ENCODE results near the gene BDNF. TPM values are rescaled to one million over a fixed set of nuclear protein-coding genes. Genes with fewer than 3 reads are reported as not detected.

Gene BDNF
- total RNA-seq, 1 experiment from 2014 or later: 8.3 TPM

DNA sequence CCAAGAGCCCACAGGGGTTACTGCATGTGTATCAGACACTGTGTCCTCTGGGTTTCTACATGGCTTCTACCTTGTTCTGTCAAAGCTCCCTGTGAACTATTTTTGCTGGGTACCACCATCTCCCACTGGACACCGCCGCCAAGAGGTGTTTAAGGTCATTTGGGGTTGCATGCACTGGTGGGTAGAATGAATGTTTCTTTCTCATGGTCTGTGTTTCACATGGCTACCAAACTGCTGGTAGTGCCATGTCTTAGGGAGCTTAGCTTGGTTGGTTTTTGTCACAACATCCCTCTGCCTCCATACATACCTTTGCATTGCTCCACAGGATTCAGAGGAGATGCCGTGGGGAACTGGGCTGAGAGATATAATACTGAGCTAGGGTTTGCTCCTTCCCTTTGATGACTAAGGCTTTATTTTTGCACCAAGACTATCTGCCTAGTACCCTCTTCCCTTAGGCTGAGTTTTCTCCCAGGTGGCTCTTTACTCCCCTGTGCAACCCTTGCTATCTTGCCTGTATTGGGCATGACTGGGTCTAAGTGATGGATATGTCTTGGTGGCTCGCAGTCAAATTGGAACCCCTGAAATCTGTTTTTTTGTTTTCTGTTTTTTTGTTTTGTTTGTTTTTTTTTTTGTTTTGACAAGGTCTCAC, 73.2 kb downstream of the BDNF start:
- intact Hi-C loops (cut with micrococcal nuclease; ENCODE audit: unreplicated experiment): no loop called here
- no peak for DNase-seq
- H3K9me3 Mint-ChIP-seq (ENCODE audit: low read depth, unreplicated experiment): no peaks in the 10 kb centered on the region
- H3K4me3 Mint-ChIP-seq (ENCODE audit: low read depth, unreplicated experiment): no peak overlapping the region
- TF ChIP-seq, protein P1, sequence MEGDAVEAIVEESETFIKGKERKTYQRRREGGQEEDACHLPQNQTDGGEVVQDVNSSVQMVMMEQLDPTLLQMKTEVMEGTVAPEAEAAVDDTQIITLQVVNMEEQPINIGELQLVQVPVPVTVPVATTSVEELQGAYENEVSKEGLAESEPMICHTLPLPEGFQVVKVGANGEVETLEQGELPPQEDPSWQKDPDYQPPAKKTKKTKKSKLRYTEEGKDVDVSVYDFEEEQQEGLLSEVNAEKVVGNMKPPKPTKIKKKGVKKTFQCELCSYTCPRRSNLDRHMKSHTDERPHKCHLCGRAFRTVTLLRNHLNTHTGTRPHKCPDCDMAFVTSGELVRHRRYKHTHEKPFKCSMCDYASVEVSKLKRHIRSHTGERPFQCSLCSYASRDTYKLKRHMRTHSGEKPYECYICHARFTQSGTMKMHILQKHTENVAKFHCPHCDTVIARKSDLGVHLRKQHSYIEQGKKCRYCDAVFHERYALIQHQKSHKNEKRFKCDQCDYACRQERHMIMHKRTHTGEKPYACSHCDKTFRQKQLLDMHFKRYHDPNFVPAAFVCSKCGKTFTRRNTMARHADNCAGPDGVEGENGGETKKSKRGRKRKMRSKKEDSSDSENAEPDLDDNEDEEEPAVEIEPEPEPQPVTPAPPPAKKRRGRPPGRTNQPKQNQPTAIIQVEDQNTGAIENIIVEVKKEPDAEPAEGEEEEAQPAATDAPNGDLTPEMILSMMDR (IDR thresholded peaks at IDR 0.05; ENCODE audit: unreplicated experiment): no peak
- H3K36me3 Mint-ChIP-seq (ENCODE audit: insufficient read depth, unreplicated experiment): no peaks in the 10 kb centered on the region
- no TSS peak for BruUV-seq (replicated peaks)
- peaks cover 56% of the 10 kb centered on the region for H3K27me3 Mint-ChIP-seq (ENCODE audit: unreplicated experiment)
- H3K4me1 Mint-ChIP-seq (ENCODE audit: low read depth, unreplicated experiment): no peaks in the 10 kb centered on the region
- no peak overlapping the region for H3K27ac Mint-ChIP-seq (ENCODE audit: unreplicated experiment)
- CTCF ChIA-PET: no interaction called here

DNA sequence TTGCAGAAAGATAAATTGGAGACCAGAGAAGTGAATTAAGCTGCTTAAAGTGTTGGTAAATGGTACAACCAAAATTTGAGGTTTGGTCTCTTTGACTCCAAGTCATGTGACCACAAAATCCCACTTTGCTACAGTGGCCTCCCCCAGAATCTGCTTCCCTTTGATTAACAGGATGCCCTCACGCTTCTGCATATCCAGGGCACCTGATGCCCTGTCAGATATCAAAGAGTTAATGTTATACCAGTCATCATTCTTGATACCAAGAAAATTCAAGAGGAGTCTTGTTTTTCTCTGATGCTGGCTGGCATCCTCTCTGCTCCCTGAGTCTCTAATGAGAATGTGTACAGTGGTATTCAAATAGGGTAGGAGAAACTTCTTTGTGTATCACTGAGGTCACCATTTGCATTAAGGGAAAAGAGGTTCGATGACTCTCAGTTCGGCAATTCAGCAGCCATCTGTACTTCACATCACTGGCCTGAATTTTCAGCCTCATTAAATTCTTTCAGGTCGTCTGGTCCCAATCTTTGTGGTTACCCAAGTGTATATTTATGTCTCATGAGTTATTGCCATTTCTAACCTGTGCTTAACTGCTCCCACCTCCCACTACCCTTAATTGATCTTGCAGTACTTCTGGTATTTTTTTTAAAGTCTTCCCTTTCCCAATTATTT, 73.9 kb downstream of the BDNF start:
- H3K9me3 Mint-ChIP-seq (ENCODE audit: low read depth, unreplicated experiment): no peaks in the 10 kb centered on the region
- no TSS peak for BruUV-seq (replicated peaks)
- peaks cover 50% of the 10 kb centered on the region for H3K27me3 Mint-ChIP-seq (ENCODE audit: unreplicated experiment)
- H3K36me3 Mint-ChIP-seq (ENCODE audit: insufficient read depth, unreplicated experiment): no peaks in the 10 kb centered on the region
- CTCF ChIA-PET: no interaction called here
- DNase-seq: no peak
- intact Hi-C loops (cut with micrococcal nuclease; ENCODE audit: unreplicated experiment): no loop called here
- TF ChIP-seq, protein P1 (IDR thresholded peaks at IDR 0.05; ENCODE audit: unreplicated experiment): no peak
- no peak overlapping the region for H3K4me3 Mint-ChIP-seq (ENCODE audit: low read depth, unreplicated experiment)
- H3K4me1 Mint-ChIP-seq (ENCODE audit: low read depth, unreplicated experiment): no peaks in the 10 kb centered on the region
- no peak overlapping the region for H3K27ac Mint-ChIP-seq (ENCODE audit: unreplicated experiment)

DNA sequence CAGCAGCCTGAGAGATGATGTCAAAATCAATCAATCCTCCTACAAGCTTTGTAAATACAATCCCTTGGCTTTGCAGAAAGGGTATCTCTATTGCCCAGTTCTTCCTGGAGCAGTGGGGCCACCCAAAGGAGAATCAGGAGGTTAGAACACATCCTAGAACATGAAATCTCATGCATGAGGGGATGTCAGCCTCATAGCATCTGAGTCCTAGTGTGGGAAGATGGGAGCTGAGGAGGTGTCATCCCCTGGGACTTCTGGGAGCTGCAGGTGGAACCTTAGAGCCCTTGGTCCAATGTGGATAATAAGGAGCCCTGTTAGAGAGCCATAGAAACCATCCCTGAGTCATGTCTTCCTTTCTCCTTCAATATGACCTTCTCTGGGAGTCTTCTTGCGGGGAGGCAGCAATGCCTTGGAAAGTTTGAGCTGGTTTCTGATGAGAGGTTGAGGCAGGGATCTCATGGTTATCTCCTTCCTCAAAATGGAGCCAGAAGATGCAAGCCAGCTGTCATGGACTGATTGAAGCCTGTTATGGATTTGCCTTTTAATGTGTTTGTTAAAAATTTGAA, 74.8 kb downstream of the BDNF start:
- Mint-ChIP-seq H3K27ac (ENCODE audit: unreplicated experiment) (no peak overlapping the region), H3K36me3 (ENCODE audit: insufficient read depth, unreplicated experiment) (no peaks in the 10 kb centered on the region), H3K4me3 (ENCODE audit: low read depth, unreplicated experiment) (no peak overlapping the region), H3K27me3 (ENCODE audit: unreplicated experiment) (peaks cover 44% of the 10 kb centered on the region), H3K4me1 (ENCODE audit: low read depth, unreplicated experiment) (no peaks in the 10 kb centered on the region), H3K9me3 (ENCODE audit: low read depth, unreplicated experiment) (no peaks in the 10 kb centered on the region)
- TF ChIP-seq, protein P1 (IDR thresholded peaks at IDR 0.05; ENCODE audit: unreplicated experiment): no peak
- no peak for DNase-seq
- no TSS peak for BruUV-seq (replicated peaks)
- intact Hi-C loops (cut with micrococcal nuclease; ENCODE audit: unreplicated experiment): no loop called here
- CTCF ChIA-PET: no interaction called here

DNA sequence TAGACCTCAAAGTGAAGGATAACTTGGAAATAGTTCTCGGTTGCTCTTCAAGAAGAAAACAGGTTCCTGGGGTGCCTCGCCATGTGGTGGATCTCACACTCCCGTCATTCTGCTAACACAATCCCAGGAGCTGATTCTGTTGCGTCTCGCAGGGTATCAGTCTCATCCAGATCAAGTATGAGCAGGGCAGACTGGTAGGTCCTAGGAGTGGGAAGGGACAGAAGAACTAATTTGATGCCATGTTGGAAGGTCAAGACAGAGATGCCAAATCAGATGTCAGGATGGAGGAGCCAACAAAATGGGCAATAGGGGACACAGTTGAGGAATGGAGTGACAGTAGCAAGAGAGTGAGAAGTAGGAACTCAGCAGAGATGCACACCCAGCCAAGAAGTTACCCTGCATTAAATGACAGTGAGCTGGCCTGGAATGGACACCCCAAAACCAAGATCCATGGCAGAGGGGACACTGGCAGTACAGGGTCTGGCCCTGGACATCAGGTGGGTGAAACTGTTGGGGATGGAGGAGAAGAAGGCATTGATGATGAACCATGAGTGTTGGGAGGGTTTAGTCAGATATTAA, 76.2 kb downstream of the BDNF start:
- CTCF ChIA-PET: no interaction called here
- Mint-ChIP-seq H3K4me3 (ENCODE audit: low read depth, unreplicated experiment) (no peak overlapping the region), H3K4me1 (ENCODE audit: low read depth, unreplicated experiment) (no peaks in the 10 kb centered on the region), H3K36me3 (ENCODE audit: insufficient read depth, unreplicated experiment) (no peaks in the 10 kb centered on the region), H3K27ac (ENCODE audit: unreplicated experiment) (no peak overlapping the region), H3K9me3 (ENCODE audit: low read depth, unreplicated experiment) (no peaks in the 10 kb centered on the region), H3K27me3 (ENCODE audit: unreplicated experiment) (peaks cover 57% of the 10 kb centered on the region)
- intact Hi-C loops (cut with micrococcal nuclease; ENCODE audit: unreplicated experiment): no loop called here
- TF ChIP-seq, protein P1 (IDR thresholded peaks at IDR 0.05; ENCODE audit: unreplicated experiment): no peak
- DNase-seq: no peak
- BruUV-seq (replicated peaks): no TSS peak

Measured in Calu3 (cell line).